Mononuclear cell (primary cell): ENCODE results near the gene COL6A1. TPM values are rescaled to one million over a fixed set of nuclear protein-coding genes. Genes with fewer than 3 reads are reported as not detected.

Experiments used
- H3K27me3 ChIP-seq: 2 replicates; pipeline ENCODE4 v1.6.0; 2011; ENCODE audit warnings: low read length, control low read depth; ENCODE audit not compliant: insufficient read depth
- H3K4me1 ChIP-seq: 2 replicates; pipeline ENCODE4 v1.5.1; 2011; ENCODE audit warnings: mild to moderate bottlenecking, low read length, control low read depth; ENCODE audit not compliant: insufficient read depth
- H3K4me3 ChIP-seq: 2 replicates; pipeline ENCODE4 v1.5.1; 2011; ENCODE audit warnings: mild to moderate bottlenecking, low read length, moderate library complexity
- H3K9me3 ChIP-seq: 2 replicates; pipeline ENCODE4 v1.5.1; 2011; ENCODE audit warnings: low read depth, mild to moderate bottlenecking, control low read depth, low read length
- total RNA-seq: library from RNA; depleted of rRNA; stranded (reverse); fragments of >200 nt; gene quantifications from one replicate; pipeline ENCODE4 v1.2.3, GENCODE V29; 2012

Gene COL6A1
- total RNA-seq, 1 donor = 1.4 TPM

DNA sequence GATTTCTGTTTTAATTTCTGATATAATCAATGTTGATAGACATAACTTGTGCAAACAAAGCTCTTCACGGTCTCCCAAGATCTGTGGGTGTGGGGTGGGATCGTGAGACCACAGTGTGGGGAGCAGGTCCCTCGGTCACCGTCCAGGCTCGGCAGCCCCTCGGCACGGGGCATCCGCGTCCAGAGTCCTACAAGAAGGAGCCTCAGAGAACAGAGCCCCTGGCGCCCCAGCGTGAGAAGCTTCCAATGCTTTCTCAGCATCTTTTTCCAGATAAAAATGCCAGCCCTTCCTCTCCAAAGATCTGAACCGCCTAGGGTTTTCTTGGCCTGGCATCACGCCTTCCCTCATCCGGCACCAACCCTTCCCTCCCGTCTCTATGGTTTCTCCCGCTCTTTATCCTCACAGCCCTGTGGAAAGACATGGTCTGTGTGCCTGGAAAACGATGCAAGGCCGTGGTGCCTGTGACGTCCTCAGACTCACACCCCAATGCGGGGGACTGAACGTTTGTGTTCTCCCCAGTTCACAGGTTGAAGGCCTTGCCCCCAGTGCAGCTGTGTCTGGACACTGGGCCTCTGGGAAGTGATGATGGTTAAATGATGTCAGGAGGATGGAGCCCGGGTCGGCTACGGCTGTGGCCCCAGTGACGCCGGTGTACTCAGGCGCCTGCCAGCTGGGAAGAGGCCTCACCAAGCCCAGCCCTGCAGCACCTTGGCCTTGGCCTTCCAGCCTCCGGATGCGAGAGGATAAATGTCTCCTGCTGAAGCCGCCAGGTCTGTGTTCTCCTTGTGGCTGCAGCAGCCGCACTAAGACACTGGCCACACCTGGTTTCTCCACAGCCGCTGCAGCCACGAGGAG is 70.5 kb downstream of the COL6A1 start:
- Histone ChIP-seq H3K4me1 (peaks cover under 1% of the 10 kb centered on the region), H3K9me3 (no peaks in the 10 kb centered on the region), H3K27me3 (no peaks in the 10 kb centered on the region), H3K4me3 (no peak overlapping the region)

DNA sequence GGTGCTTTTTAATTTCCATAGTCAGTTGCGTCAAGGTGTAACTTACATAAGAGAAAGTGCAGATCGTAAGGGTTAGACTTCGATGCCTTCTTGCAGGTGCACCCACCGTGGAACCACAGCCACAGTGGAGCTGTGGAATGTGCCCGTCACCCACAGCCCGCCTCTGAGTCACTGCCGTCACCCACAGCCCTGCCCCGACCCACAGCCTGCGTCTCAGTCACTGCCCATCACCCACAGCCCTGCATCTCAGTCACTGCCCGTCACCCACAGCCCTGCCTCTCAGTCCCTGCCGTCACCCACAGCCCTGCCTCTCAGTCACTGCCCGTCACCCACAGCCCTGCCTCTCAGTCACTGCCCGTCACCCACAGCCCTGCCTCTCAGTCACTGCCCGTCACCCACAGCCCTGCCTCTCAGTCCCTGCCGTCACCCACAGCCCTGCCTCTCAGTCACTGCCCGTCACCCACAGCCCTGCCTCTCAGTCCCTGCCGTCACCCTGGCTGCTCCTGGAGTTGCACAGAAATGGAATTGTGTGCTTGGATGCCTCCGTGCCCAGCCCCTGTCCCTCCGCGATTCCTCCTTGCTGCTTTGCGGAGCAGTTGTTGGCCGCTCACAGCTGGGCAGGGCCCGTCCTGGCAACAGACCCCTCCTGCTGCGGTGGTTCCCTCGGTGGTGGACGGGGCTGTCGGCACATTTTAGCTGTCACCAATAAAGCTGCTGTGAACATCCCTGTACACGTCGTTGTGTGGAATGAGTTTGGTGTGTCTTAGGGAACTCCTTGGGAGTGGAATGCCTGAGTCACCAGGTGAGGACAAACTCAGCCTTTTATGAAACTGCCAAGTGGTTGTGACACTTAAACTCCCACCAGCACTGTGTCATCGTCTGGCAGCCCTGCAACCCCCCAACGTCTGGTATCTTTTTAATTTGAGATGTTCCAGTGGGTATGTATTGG is 71.4 kb downstream of the COL6A1 start:
- Histone ChIP-seq H3K9me3 (no peaks in the 10 kb centered on the region), H3K4me3 (no peak overlapping the region), H3K4me1 (peaks cover 6% of the 10 kb centered on the region), H3K27me3 (no peaks in the 10 kb centered on the region)

GRCh38 chr21:46054031-46054430 is 72.5 kb downstream of the COL6A1 start:
- no peaks in the 10 kb centered on the region for H3K9me3 ChIP-seq
- no peaks in the 10 kb centered on the region for H3K27me3 ChIP-seq
- H3K4me3 ChIP-seq = no peak overlapping the region
- H3K4me1 ChIP-seq = peaks cover 6% of the 10 kb centered on the region

GRCh38 chr21:46054451-46054881 is 72.9 kb downstream of the COL6A1 start:
- Histone ChIP-seq H3K27me3 (no peaks in the 10 kb centered on the region), H3K9me3 (no peaks in the 10 kb centered on the region), H3K4me1 (peaks cover 6% of the 10 kb centered on the region), H3K4me3 (no peak overlapping the region)

Other genes with a start within 250 kb of the COL6A1 start
- 12.6 TPM for gene COL6A2, start 116.3 kb downstream of the COL6A1 start, total RNA-seq
- gene FTCD, start 173.8 kb downstream of the COL6A1 start, total RNA-seq = 0.10 TPM
- gene SPATC1L, start 202.7 kb downstream of the COL6A1 start, total RNA-seq = 1.7 TPM
- 9.6 TPM for gene LSS, start 247.0 kb downstream of the COL6A1 start, total RNA-seq